SK-N-SH (cell line): Measurements from ENCODE around the gene FLAD1. TPM values are rescaled to one million over a fixed set of nuclear protein-coding genes. Genes with fewer than 3 reads are reported as not detected.
A peak's percentile ranks its signal among the peaks of the same experiment; 100 is the strongest.

ENCODE experiments used
- CTCF ChIA-PET: fragments of 300-600, 350-600 bp; formaldehyde crosslinking; extraction: SDS; loops from one replicate; lab custom pipeline; 2021; lab: Yijun Ruan, JAX
- POLR2A ChIA-PET: fragments of 350-600 bp; sonication (Branson Sonifier 250); formaldehyde crosslinking; extraction: SDS; loops from one replicate; lab custom pipeline; 2020; ENCODE audit warnings: antibody characterized with exemption, inconsistent platforms; lab: Yijun Ruan, JAX
- DNase-seq: peaks from one replicate; pipeline ENCODE4 v3.0.0; 2012
- H2AFZ ChIP-seq: fragments of 200-600 bp; sonication (generic); 2 replicates; pipeline ENCODE4 v1.8.1; 2016; ENCODE audit warnings: antibody characterized with exemption, mild to moderate bottlenecking, low read depth
- H3F3A ChIP-seq: fragments of 200-600 bp; sonication (generic); replicated peaks from 2 replicates; pipeline ENCODE3; 2016; ENCODE audit warnings: antibody characterized with exemption, mild to moderate bottlenecking; ENCODE audit not compliant: insufficient read depth
- H3K27ac ChIP-seq, 2 experiments: fragments of 200-500 bp in 1 of 2; fragments of 200-600 bp in 1 of 2; sonication (Bioruptor generic) in 1 of 2; sonication (generic), shearing (Covaris generic) in 1 of 2; 2 replicates each; pipeline versions ENCODE4 v1.5.1 to v1.6.1; 2014 to 2016; ENCODE audit warnings: low read depth in 2 of 2, inconsistent platforms in 1 of 2, low read length in 1 of 2, mild to moderate bottlenecking in 1 of 2, mixed read lengths in 1 of 2
- H3K27me3 ChIP-seq: fragments of 200-600 bp; sonication (generic), shearing (Covaris generic); 2 replicates; pipeline ENCODE4 v1.6.1; 2016; ENCODE audit warnings: mixed run types; ENCODE audit not compliant: insufficient read depth
- H3K36me3 ChIP-seq, 2 experiments: fragments of 200-500 bp in 1 of 2; fragments of 200-600 bp in 1 of 2; sonication (Bioruptor generic) in 1 of 2; sonication (generic) in 1 of 2; replicated peaks in 1 of 2; 2 replicates each; pipeline versions ENCODE3 to v1.5.1; 2014 to 2016; ENCODE audit warnings: low read length in 1 of 2, mild to moderate bottlenecking in 1 of 2; ENCODE audit not compliant: insufficient read depth in 2 of 2, control insufficient read depth in 1 of 2
- H3K4me1 ChIP-seq, 2 experiments: fragments of 200-500 bp in 1 of 2; fragments of 200-600 bp in 1 of 2; sonication (Bioruptor generic) in 1 of 2; sonication (generic), shearing (Covaris generic) in 1 of 2; 2 replicates each; pipeline versions ENCODE4 v1.5.1 to v1.6.1; 2014 to 2016; ENCODE audit warnings: low read depth in 1 of 2, low read length in 1 of 2, mixed run types in 1 of 2; ENCODE audit not compliant: insufficient read depth in 2 of 2, control insufficient read depth in 1 of 2
- H3K4me2 ChIP-seq: fragments of 200-600 bp; sonication (generic), shearing (Covaris generic); 2 replicates; pipeline ENCODE4 v1.6.1; 2017; ENCODE audit warnings: mixed run types
- H3K4me3 ChIP-seq, 2 experiments: fragments of 200-500 bp in 1 of 2; fragments of 200-600 bp in 1 of 2; sonication (Bioruptor generic) in 1 of 2; sonication (generic), shearing (Covaris generic) in 1 of 2; 2 replicates each; pipeline versions ENCODE4 v1.5.1 to v1.8.1; 2014 to 2016; ENCODE audit warnings: low read depth in 2 of 2, inconsistent platforms in 1 of 2, low read length in 1 of 2, mild to moderate bottlenecking in 1 of 2, mixed read lengths in 1 of 2, moderate library complexity in 1 of 2
- H3K79me2 ChIP-seq: fragments of 200-600 bp; sonication (generic); 2 replicates; pipeline ENCODE4 v1.8.1; 2017; ENCODE audit warnings: mild to moderate bottlenecking; ENCODE audit not compliant: insufficient read depth
- H3K9ac ChIP-seq: fragments of 200-600 bp; sonication (generic); 2 replicates; pipeline ENCODE4 v1.6.1; 2017; ENCODE audit warnings: mixed run types
- H3K9me2 ChIP-seq: fragments of 200-600 bp; sonication (generic); 2 replicates; pipeline ENCODE4 v1.6.1; 2017; ENCODE audit warnings: mixed run types
- H3K9me3 ChIP-seq: fragments of 200-600 bp; sonication (generic); 2 replicates; pipeline ENCODE4 v1.6.1; 2017; ENCODE audit warnings: mixed run types, mild to moderate bottlenecking, moderate library complexity
- H4K20me1 ChIP-seq: fragments of 200-600 bp; sonication (generic); 2 replicates; pipeline ENCODE4 v1.6.1; 2017; ENCODE audit warnings: mild to moderate bottlenecking, mixed run types; ENCODE audit not compliant: insufficient read depth
- CHD2 ChIP-seq: fragments of 150-350 bp; IDR thresholded peaks from 2 replicates; pipeline ENCODE4 v1.6.1; 2018; ENCODE audit warnings: low read length; ENCODE audit not compliant: partially characterized antibody
- ELF1 ChIP-seq: IDR thresholded peaks from 2 replicates; pipeline ENCODE4 v1.4.0; 2012
- EP300 ChIP-seq, 2 experiments: IDR thresholded peaks; 2 replicates each; pipeline versions ENCODE4 v1.4.0 to v1.6.1; 2012; ENCODE audit warnings: borderline replicate concordance in 1 of 2, low read depth in 1 of 2, low read length in 1 of 2
- FOXJ3 ChIP-seq: sonication (generic); formaldehyde crosslinking; IDR thresholded peaks from 2 replicates; pipeline ENCODE4 v1.5.1; 2020; ENCODE audit warnings: mild to moderate bottlenecking, missing genetic modification reagents
- GATA2 ChIP-seq: sonication (generic); formaldehyde crosslinking; IDR thresholded peaks from 2 replicates; pipeline ENCODE4 v1.5.0; 2020; ENCODE audit warnings: mild to moderate bottlenecking, missing genetic modification reagents
- JUND ChIP-seq: IDR thresholded peaks from 2 replicates; pipeline ENCODE4 v1.4.0; 2012
- MEF2A ChIP-seq: IDR thresholded peaks from 2 replicates; pipeline ENCODE4 v1.4.0; 2012; ENCODE audit warnings: low read depth, borderline replicate concordance
- MXI1 ChIP-seq: IDR thresholded peaks from 2 replicates; pipeline ENCODE4 v1.6.1; 2012; ENCODE audit warnings: mild to moderate bottlenecking, low read depth, low read length, improper control_type of control experiment
- NFIC ChIP-seq: IDR thresholded peaks from 2 replicates; pipeline ENCODE4 v1.4.0; 2012; ENCODE audit warnings: borderline replicate concordance
- RCOR1 ChIP-seq: fragments of 150-350 bp; IDR thresholded peaks from 2 replicates; pipeline ENCODE4 v1.6.1; 2017; ENCODE audit warnings: antibody characterized with exemption, low read length
- RFX5 ChIP-seq: IDR thresholded peaks from 2 replicates; pipeline ENCODE4 v1.6.1; 2012; ENCODE audit warnings: mild to moderate bottlenecking, improper control_type of control experiment, low read length
- SMC3 ChIP-seq: IDR thresholded peaks from 2 replicates; pipeline ENCODE4 v1.6.1; 2012; ENCODE audit warnings: low read depth, low read length, improper control_type of control experiment
- TCF12 ChIP-seq: IDR thresholded peaks from 2 replicates; pipeline ENCODE4 v1.4.0; 2012
- TEAD4 ChIP-seq: IDR thresholded peaks from 2 replicates; pipeline ENCODE4 v1.4.0; 2012; ENCODE audit warnings: mild to moderate bottlenecking, borderline replicate concordance; ENCODE audit not compliant: insufficient read depth
- WGBS: methylation state at CpG from one replicate; pipeline ENCODE4 v1.1.6; 2017; ENCODE audit warnings: low lambda C conversion rate; 5-methylcytosine and 5-hydroxymethylcytosine counted together
- polyA plus RNA-seq, 3 experiments: library from polyadenylated mRNA; depleted of rRNA; stranded (reverse); fragments of >200 nt; gene quantifications; 2 replicates each; pipeline ENCODE4 v1.2.3, GENCODE V29; 2012
- TF ChIP-seq, protein P1 (sequence below): IDR thresholded peaks from 2 replicates; pipeline ENCODE4 v1.6.1; 2012; ENCODE audit warnings: mild to moderate bottlenecking, low read depth, low read length, moderate library complexity
- TF ChIP-seq, protein P2 (sequence below): fragments of 150-350 bp; IDR thresholded peaks from 2 replicates; pipeline ENCODE4 v1.6.1; 2016; ENCODE audit warnings: mild to moderate bottlenecking, low read depth, low read length

Gene FLAD1
- polyA plus RNA-seq, 1 of the 3 experiments (the other 2 are of a cell fraction), result 50.8 TPM

DNA sequence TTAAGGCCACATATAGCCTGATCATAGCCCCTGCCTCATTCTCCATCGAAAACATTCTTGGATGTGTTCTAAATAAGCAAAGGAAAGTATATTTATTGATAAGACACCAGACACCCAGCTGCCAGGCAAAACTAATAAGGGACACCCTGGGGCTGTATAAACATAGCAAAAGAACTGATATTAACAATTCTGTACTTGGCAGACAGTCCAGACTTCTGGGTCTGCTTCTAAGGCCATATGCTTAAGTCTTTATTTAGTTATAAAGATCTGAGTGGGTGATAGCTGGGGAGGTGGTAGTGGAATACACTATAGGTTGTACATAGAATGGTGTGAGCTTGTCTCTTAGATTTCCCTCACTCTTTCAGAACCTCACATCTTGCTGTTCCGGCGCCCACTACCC is 4.8 kb upstream of the FLAD1 start:
- 72% methylated on average over 3 of the region's 3 CpGs for WGBS
- H2AFZ ChIP-seq, result no peak overlapping the region
- ChIA-PET CTCF (interaction anchor here (0.9 to 37.5 kb wide), 6 partner anchors 17 to 83 kb away, joined by 3 to 640 read pairs (median 5); partner anchors contain the start of genes ADAM15, LENEP, PYGO2 and ZBTB7B), POLR2A (interaction anchor here (1.2 to 2.8 kb wide), 8 partner anchors 8 to 73 kb away, joined by 3 to 25 read pairs (median 4); partner anchors contain the start of genes ADAM15, LENEP, PBXIP1 and PYGO2)
- TF ChIP-seq GATA2 (peak; percentile 91), CHD2 (peak; percentile 69), FOXJ3 (CRISPR knock-in tag) (peak; percentile 93), RCOR1 (peak; percentile 94), EP300 (IDR thresholded peaks at IDR 0.05; ENCODE audit: borderline replicate concordance in 1 of 2, low read depth in 1 of 2, low read length in 1 of 2) (peak in 1 of 2 experiments; percentile 99; a peak in 2 of 4 replicates), MXI1 (peak; percentile 44; the same call in 1 of the 2 replicates), TEAD4 (0 out of 2 replicates have a peak, but pooled peaks have one; percentile 27), TCF12 (peak; percentile 55), JUND (no peak)
- TF ChIP-seq, protein P1, sequence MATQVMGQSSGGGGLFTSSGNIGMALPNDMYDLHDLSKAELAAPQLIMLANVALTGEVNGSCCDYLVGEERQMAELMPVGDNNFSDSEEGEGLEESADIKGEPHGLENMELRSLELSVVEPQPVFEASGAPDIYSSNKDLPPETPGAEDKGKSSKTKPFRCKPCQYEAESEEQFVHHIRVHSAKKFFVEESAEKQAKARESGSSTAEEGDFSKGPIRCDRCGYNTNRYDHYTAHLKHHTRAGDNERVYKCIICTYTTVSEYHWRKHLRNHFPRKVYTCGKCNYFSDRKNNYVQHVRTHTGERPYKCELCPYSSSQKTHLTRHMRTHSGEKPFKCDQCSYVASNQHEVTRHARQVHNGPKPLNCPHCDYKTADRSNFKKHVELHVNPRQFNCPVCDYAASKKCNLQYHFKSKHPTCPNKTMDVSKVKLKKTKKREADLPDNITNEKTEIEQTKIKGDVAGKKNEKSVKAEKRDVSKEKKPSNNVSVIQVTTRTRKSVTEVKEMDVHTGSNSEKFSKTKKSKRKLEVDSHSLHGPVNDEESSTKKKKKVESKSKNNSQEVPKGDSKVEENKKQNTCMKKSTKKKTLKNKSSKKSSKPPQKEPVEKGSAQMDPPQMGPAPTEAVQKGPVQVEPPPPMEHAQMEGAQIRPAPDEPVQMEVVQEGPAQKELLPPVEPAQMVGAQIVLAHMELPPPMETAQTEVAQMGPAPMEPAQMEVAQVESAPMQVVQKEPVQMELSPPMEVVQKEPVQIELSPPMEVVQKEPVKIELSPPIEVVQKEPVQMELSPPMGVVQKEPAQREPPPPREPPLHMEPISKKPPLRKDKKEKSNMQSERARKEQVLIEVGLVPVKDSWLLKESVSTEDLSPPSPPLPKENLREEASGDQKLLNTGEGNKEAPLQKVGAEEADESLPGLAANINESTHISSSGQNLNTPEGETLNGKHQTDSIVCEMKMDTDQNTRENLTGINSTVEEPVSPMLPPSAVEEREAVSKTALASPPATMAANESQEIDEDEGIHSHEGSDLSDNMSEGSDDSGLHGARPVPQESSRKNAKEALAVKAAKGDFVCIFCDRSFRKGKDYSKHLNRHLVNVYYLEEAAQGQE, result no peak
- TF ChIP-seq, protein P2, sequence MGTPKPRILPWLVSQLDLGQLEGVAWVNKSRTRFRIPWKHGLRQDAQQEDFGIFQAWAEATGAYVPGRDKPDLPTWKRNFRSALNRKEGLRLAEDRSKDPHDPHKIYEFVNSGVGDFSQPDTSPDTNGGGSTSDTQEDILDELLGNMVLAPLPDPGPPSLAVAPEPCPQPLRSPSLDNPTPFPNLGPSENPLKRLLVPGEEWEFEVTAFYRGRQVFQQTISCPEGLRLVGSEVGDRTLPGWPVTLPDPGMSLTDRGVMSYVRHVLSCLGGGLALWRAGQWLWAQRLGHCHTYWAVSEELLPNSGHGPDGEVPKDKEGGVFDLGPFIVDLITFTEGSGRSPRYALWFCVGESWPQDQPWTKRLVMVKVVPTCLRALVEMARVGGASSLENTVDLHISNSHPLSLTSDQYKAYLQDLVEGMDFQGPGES, result no peak
- H3K27me3 ChIP-seq, result no peaks in the 10 kb centered on the region
- H4K20me1 ChIP-seq, result no peaks in the 10 kb centered on the region
- no peak overlapping the region for H3K9ac ChIP-seq
- no peak overlapping the region for H3K4me3 ChIP-seq
- no peak overlapping the region for H3K4me2 ChIP-seq
- H3K36me3 ChIP-seq, result peaks cover 7 to 10% of the 10 kb centered on the region in 2 experiments
- DNase-seq, result no peak
- no peaks in the 10 kb centered on the region for H3K9me2 ChIP-seq
- H3K4me1 ChIP-seq, result peaks cover 17 to 35% of the 10 kb centered on the region in 2 experiments; a peak in 3 of 4 replicates
- peaks cover 73% of the 10 kb centered on the region for H3K79me2 ChIP-seq
- H3K27ac ChIP-seq, result peak overlapping the region; percentile 99 to 100; a peak in 3 of 4 replicates
- H3K9me3 ChIP-seq, result no peaks in the 10 kb centered on the region
- H3F3A ChIP-seq, result peaks cover 21% of the 10 kb centered on the region

DNA sequence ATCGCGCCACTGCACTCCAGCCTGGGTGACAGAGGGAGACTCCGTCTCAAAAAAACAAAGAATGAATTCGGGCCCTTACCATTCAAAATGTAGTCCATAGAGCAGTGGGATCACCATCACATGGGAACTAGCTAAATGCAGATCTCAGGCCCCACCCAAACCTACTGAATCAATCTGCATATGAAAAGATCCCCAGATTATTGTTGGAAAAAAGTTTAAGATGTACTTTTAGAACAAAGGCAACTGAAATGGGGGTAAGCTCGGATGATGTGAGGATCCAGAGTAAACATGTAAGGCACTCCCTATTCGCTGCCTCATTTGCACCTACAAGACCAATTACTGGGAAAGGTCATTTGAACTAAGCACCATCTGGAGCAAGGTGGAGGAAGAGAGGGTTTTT is 803 bp upstream of the FLAD1 start:
- no peak for DNase-seq
- H3K27ac ChIP-seq, result peak overlapping the region; percentile 14 to 77; a peak in 3 of 4 replicates
- peaks cover 88% of the 10 kb centered on the region for H3K79me2 ChIP-seq
- H3K27me3 ChIP-seq, result no peaks in the 10 kb centered on the region
- H3K9me2 ChIP-seq, result no peaks in the 10 kb centered on the region
- H3K4me1 ChIP-seq, result peaks cover 9 to 20% of the 10 kb centered on the region in 2 experiments; a peak in 3 of 4 replicates
- H3K4me2 ChIP-seq, result peak overlapping the region; percentile 72
- ChIA-PET POLR2A (interaction anchor here (0.6 to 2.7 kb wide), 2 partner anchors 11 to 12 kb away, joined by 3 to 22 read pairs; partner anchors contain the start of genes LENEP and SHC1), CTCF (interaction anchor here (1.0 to 37.5 kb wide), 7 partner anchors 16 to 104 kb away, joined by 3 to 640 read pairs (median 7); partner anchors contain the start of genes LENEP, PYGO2 and ZBTB7B)
- H3K9ac ChIP-seq, result peak overlapping the region; percentile 42; the same call in 1 of the 2 replicates
- H4K20me1 ChIP-seq, result no peaks in the 10 kb centered on the region
- H3K36me3 ChIP-seq, result peaks cover 7 to 16% of the 10 kb centered on the region in 2 experiments
- 76% methylated on average over 6 of the region's 6 CpGs for WGBS
- peak overlapping the region; percentile 72 to 82 for H3K4me3 ChIP-seq
- no peaks in the 10 kb centered on the region for H3K9me3 ChIP-seq
- peaks cover 13% of the 10 kb centered on the region for H3F3A ChIP-seq
- peak overlapping the region; percentile 60; the same call in 1 of the 2 replicates for H2AFZ ChIP-seq
- TF ChIP-seq, protein P1, result no peak
- TF ChIP-seq RFX5 (no peak), ELF1 (no peak), NFIC (no peak), SMC3 (no peak), GATA2 (no peak), TCF12 (no peak), MEF2A (no peak), JUND (no peak)
- TF ChIP-seq, protein P2, result no peak
